ENCODE data around the gene RNF26.
A peak's percentile ranks its signal among the peaks of the same experiment; 100 is the strongest.

The RNF26 gene

GRCh38 chr11:119363851-119364590 is 29.7 kb downstream of the RNF26 start:
- no peak overlapping the region for H3K27ac ChIP-seq (ENCODE audit: low read length)
- peaks cover 9% of the 10 kb centered on the region for H3K4me1 ChIP-seq (ENCODE audit: control insufficient read depth, insufficient read depth, low read length)
- WGBS (ENCODE audit: insufficient coverage, insufficient read length): no CpG with 5 or more reads among the region's 88 CpGs
- peak overlapping the region; percentile 50; the same call in 1 of the 2 replicates for H3K4me3 ChIP-seq (ENCODE audit: low read length)
- no peak for DNase-seq (ENCODE audit: low read depth, low spot score)
- H3K9me3 ChIP-seq (ENCODE audit: control insufficient read depth, insufficient read depth, low read length): no peaks in the 10 kb centered on the region
- peaks cover 14% of the 10 kb centered on the region; the same call in 1 of the 2 replicates for H3K27me3 ChIP-seq (ENCODE audit: control insufficient read depth, insufficient read depth, low read length)
- no peaks in the 10 kb centered on the region for H3K36me3 ChIP-seq (ENCODE audit: control insufficient read depth, insufficient read depth, low read length)

DNA sequence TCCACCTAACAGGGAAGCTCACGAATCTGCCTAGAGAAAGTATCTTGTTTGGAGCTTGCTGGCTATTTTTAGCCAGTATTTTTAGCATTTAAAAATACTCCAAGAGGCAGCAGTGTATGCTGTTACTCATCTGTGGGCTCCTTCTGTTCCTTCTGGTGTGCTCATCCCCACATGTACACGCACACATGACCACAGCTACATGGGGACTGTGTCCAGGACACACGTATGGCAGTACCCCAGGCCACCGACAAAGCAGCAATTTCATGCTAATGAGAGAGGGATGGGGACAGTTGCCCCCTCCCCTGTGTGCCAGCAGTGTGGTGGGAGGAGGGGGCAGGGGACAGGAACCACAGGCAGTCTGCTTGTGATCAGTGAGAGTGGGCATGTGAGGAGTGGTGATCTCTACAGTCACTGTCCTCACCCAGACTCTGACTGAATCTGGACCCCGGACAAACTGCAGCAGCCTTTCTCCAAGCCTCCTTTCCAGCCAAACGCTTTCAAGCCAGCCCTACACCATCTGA is 30.8 kb downstream of the RNF26 start:
- H3K9me3 ChIP-seq (ENCODE audit: control insufficient read depth, insufficient read depth, low read length): no peaks in the 10 kb centered on the region
- H3K27me3 ChIP-seq (ENCODE audit: control insufficient read depth, insufficient read depth, low read length): peaks cover 14% of the 10 kb centered on the region; the same call in 1 of the 2 replicates
- H3K36me3 ChIP-seq (ENCODE audit: control insufficient read depth, insufficient read depth, low read length): no peaks in the 10 kb centered on the region
- no CpG with 5 or more reads among the region's 6 CpGs for WGBS (ENCODE audit: insufficient coverage, insufficient read length)
- peaks cover 9% of the 10 kb centered on the region for H3K4me1 ChIP-seq (ENCODE audit: control insufficient read depth, insufficient read depth, low read length)
- no peak for DNase-seq (ENCODE audit: low read depth, low spot score)
- H3K4me3 ChIP-seq (ENCODE audit: low read length): no peak overlapping the region
- no peak overlapping the region for H3K27ac ChIP-seq (ENCODE audit: low read length)

- no peak overlapping the region for H3K27ac ChIP-seq (ENCODE audit: low read length)
- H3K36me3 ChIP-seq (ENCODE audit: control insufficient read depth, insufficient read depth, low read length): no peaks in the 10 kb centered on the region
- no CpG with 5 or more reads among the region's 11 CpGs for WGBS (ENCODE audit: insufficient coverage, insufficient read length)
- DNase-seq (ENCODE audit: low read depth, low spot score): no peak
- peaks cover 6% of the 10 kb centered on the region for H3K4me1 ChIP-seq (ENCODE audit: control insufficient read depth, insufficient read depth, low read length)
- no peaks in the 10 kb centered on the region for H3K9me3 ChIP-seq (ENCODE audit: control insufficient read depth, insufficient read depth, low read length)
- H3K27me3 ChIP-seq (ENCODE audit: control insufficient read depth, insufficient read depth, low read length): peaks cover 14% of the 10 kb centered on the region; the same call in 1 of the 2 replicates
- no peak overlapping the region for H3K4me3 ChIP-seq (ENCODE audit: low read length)
Observed at GRCh38 chr11:119366690-119367620, 32.6 kb downstream of the RNF26 start.

GRCh38 chr11:119367661-119368120 is 33.4 kb downstream of the RNF26 start:
- WGBS (ENCODE audit: insufficient coverage, insufficient read length): no CpG with 5 or more reads among the region's 9 CpGs
- no peak overlapping the region for H3K27ac ChIP-seq (ENCODE audit: low read length)
- H3K4me1 ChIP-seq (ENCODE audit: control insufficient read depth, insufficient read depth, low read length): peaks cover 6% of the 10 kb centered on the region
- H3K9me3 ChIP-seq (ENCODE audit: control insufficient read depth, insufficient read depth, low read length): no peaks in the 10 kb centered on the region
- no peaks in the 10 kb centered on the region for H3K36me3 ChIP-seq (ENCODE audit: control insufficient read depth, insufficient read depth, low read length)
- DNase-seq (ENCODE audit: low read depth, low spot score): no peak
- H3K27me3 ChIP-seq (ENCODE audit: control insufficient read depth, insufficient read depth, low read length): peaks cover 11% of the 10 kb centered on the region; the same call in 1 of the 2 replicates
- H3K4me3 ChIP-seq (ENCODE audit: low read length): no peak overlapping the region

DNA sequence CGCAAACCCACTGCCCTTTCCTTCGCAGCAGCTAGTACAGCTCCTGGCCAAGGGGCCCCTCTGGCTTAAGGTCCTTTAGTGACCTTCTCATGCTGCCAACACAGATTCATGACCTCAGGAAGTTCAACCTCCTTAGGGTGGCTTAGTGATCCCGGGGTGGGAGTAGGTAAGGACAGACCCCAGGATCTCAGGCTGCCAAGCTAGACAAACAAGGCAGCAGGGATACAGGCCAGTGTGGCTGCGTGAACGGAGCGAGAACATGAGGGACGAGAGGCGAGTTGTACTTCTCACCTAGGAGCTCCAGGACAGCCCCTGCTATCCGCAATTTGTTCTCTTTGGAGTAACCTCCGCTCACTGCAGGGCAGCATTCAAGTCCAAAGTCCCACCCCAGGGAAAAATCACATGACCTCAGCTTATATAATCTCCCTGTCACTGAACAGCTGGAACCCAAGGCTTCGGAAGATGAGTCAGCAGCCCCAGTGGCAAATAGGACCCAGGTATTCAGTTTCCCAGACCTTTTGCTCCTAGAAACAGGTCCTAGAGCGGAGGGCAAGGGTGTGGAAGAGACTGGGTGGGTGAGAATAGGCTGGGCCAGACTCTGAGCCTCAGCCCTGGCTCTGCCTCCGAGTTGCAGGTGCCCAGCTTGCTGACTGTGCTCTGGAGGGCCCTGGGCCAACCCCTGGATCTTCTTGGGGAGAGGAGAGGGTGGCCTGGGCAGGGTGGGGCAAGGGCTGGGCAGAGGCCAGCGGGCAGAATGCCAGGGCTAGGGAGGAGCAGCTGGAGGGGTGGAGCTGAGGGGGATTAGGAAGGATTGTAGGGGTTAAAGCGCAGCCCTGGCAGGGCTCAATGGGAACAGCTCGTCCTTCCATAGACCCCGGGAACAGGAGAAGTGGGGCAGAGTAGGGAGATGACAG is 34.1 kb downstream of the RNF26 start:
- Histone ChIP-seq H3K27ac (ENCODE audit: low read length) (no peak overlapping the region), H3K4me3 (ENCODE audit: low read length) (no peak overlapping the region), H3K36me3 (ENCODE audit: control insufficient read depth, insufficient read depth, low read length) (no peaks in the 10 kb centered on the region), H3K27me3 (ENCODE audit: control insufficient read depth, insufficient read depth, low read length) (peaks cover 8% of the 10 kb centered on the region; the same call in 1 of the 2 replicates), H3K9me3 (ENCODE audit: control insufficient read depth, insufficient read depth, low read length) (no peaks in the 10 kb centered on the region), H3K4me1 (ENCODE audit: control insufficient read depth, insufficient read depth, low read length) (peaks cover 4% of the 10 kb centered on the region)
- no peak for DNase-seq (ENCODE audit: low read depth, low spot score)
- no CpG with 5 or more reads among the region's 17 CpGs for WGBS (ENCODE audit: insufficient coverage, insufficient read length)

DNA sequence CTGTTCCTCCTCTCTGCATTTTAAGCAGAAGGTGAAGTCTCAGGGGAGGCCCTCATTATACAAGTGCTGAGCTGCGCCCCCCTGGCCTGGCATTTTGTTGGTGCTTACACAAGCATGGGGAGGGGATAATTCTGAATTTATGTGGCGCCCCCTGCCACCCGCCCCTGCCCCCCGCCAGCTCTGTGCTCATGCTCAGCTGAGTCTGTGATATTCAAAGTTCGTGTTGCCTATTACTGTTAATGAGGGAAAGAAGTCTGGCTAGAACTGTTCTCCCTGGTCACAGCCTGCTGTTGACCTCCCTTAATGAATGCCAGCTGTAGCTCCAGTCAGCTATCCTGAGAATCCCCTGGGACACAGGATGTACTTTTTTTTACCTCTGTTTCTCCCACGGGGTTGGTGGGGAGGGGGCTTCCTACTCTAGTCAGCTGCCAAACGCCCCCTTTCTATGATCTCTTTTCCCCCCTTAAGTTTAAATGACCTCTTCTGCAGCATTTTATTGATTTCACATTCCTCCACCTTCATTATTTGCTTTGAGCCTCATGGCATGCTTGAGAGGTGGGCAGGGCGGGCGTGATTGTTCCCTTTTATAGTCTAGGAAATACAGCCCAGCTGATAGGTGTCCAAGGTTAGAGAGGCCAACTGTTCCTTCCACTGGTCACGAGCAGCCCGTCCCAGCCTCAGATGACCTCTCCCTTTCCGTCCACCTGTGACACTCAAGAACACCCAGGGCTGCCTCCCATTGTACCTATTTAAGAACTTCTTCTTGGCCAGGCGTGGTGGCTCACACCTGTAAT is 35.0 kb downstream of the RNF26 start:
- WGBS (ENCODE audit: insufficient coverage, insufficient read length): no CpG with 5 or more reads among the region's 13 CpGs
- no peak for DNase-seq (ENCODE audit: low read depth, low spot score)
- Histone ChIP-seq H3K27me3 (ENCODE audit: control insufficient read depth, insufficient read depth, low read length) (peaks cover 5% of the 10 kb centered on the region; the same call in 1 of the 2 replicates), H3K36me3 (ENCODE audit: control insufficient read depth, insufficient read depth, low read length) (no peaks in the 10 kb centered on the region), H3K9me3 (ENCODE audit: control insufficient read depth, insufficient read depth, low read length) (no peaks in the 10 kb centered on the region), H3K27ac (ENCODE audit: low read length) (no peak overlapping the region), H3K4me3 (ENCODE audit: low read length) (no peak overlapping the region), H3K4me1 (ENCODE audit: control insufficient read depth, insufficient read depth, low read length) (peaks cover 2% of the 10 kb centered on the region; the same call in 1 of the 2 replicates)

- H3K27ac ChIP-seq (ENCODE audit: low read length): no peak overlapping the region
- peaks cover under 1% of the 10 kb centered on the region; the same call in 1 of the 2 replicates for H3K4me1 ChIP-seq (ENCODE audit: control insufficient read depth, insufficient read depth, low read length)
- no peak overlapping the region for H3K4me3 ChIP-seq (ENCODE audit: low read length)
- H3K9me3 ChIP-seq (ENCODE audit: control insufficient read depth, insufficient read depth, low read length): no peaks in the 10 kb centered on the region
- H3K36me3 ChIP-seq (ENCODE audit: control insufficient read depth, insufficient read depth, low read length): no peaks in the 10 kb centered on the region
- no peaks in the 10 kb centered on the region for H3K27me3 ChIP-seq (ENCODE audit: control insufficient read depth, insufficient read depth, low read length)
- no CpG with 5 or more reads among the region's 8 CpGs for WGBS (ENCODE audit: insufficient coverage, insufficient read length)
- DNase-seq (ENCODE audit: low read depth, low spot score): no peak
Observed at GRCh38 chr11:119370486-119371046, 36.2 kb downstream of the RNF26 start.

DNA sequence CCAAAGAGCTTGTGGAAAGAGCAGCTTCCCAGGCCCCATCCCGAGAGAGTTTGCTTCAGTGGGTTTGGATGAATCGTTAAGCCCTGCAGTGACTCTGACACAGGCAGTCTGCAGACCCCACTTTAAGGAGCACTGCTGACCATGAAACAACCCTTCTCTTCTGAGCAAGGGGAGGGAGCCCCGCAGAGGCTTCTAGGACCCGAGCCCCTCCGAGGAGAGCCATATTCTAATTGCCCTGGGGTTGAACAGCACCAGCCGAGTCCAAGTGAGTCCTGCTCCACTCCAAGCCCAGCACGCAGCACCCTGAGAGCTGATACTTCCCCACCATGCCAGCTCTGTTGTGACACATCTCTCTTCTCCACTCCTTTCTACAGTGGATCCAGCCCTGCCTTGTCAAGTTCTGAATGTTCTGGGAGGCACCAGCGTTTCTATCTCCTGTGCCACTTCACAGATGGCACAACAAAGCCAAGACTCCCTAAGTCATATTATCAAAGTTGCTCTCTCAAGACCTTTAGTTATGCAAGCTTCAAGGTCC is 36.8 kb downstream of the RNF26 start:
- no peak for DNase-seq (ENCODE audit: low read depth, low spot score)
- no CpG with 5 or more reads among the region's 8 CpGs for WGBS (ENCODE audit: insufficient coverage, insufficient read length)
- Histone ChIP-seq H3K27me3 (ENCODE audit: control insufficient read depth, insufficient read depth, low read length) (no peaks in the 10 kb centered on the region), H3K27ac (ENCODE audit: low read length) (no peak overlapping the region), H3K4me1 (ENCODE audit: control insufficient read depth, insufficient read depth, low read length) (peaks cover 3% of the 10 kb centered on the region; the same call in 1 of the 2 replicates), H3K9me3 (ENCODE audit: control insufficient read depth, insufficient read depth, low read length) (no peaks in the 10 kb centered on the region), H3K4me3 (ENCODE audit: low read length) (no peak overlapping the region), H3K36me3 (ENCODE audit: control insufficient read depth, insufficient read depth, low read length) (no peaks in the 10 kb centered on the region)

DNA sequence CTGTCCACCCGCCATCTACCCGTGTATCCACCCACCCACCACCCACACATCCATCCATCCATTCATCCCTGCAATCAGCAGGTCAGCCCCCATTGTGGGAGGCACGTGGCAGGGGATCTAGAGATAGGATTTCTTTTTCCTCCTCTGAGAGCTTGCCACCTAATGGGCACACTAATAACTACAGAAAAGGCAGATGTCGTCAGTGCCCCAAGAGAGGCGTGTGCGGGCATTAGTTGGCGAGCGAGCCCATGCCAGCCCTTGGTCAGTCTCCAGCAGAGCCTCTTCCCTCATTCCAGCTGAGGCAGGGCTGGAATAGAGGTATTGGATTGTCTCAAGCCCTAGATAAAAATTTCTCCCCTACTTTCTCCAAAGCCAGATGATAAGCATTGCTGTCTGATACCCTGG is 37.5 kb downstream of the RNF26 start:
- no peak for DNase-seq (ENCODE audit: low read depth, low spot score)
- no CpG with 5 or more reads among the region's 8 CpGs for WGBS (ENCODE audit: insufficient coverage, insufficient read length)
- no peaks in the 10 kb centered on the region for H3K27me3 ChIP-seq (ENCODE audit: control insufficient read depth, insufficient read depth, low read length)
- no peak overlapping the region for H3K27ac ChIP-seq (ENCODE audit: low read length)
- H3K4me1 ChIP-seq (ENCODE audit: control insufficient read depth, insufficient read depth, low read length): peaks cover 6% of the 10 kb centered on the region; the same call in 1 of the 2 replicates
- no peaks in the 10 kb centered on the region for H3K36me3 ChIP-seq (ENCODE audit: control insufficient read depth, insufficient read depth, low read length)
- H3K4me3 ChIP-seq (ENCODE audit: low read length): no peak overlapping the region
- no peaks in the 10 kb centered on the region for H3K9me3 ChIP-seq (ENCODE audit: control insufficient read depth, insufficient read depth, low read length)

Measured in iPS DF 6.9 (cell line).